KBM-7 (cell line): ENCODE data around the gene TNFRSF14.

Source experiments
- DNase-seq: peaks from one replicate; pipeline ENCODE4 v3.0.0-alpha.2; 2015
- in situ Hi-C: fragments of 300-500 bp; cut with MboI; formaldehyde crosslinking; loops from 2 replicates; pipeline ENCODE4 v1.14.3; 2020; ENCODE audit warnings: low sequenced_read_pairs, low pct_unique_long_range_greater_than_20kb, mixed read lengths

TNFRSF14 gene

GRCh38 chr1:2580691-2581090 lies 24.5 kb downstream of the TNFRSF14 start:
- in situ Hi-C loops, result loop anchor here (25.0 kb wide), 1 partner anchor 207 kb away; no protein-coding TSS in a partner anchor
- no peak for DNase-seq

GRCh38 chr1:2582391-2582790 lies 26.2 kb downstream of the TNFRSF14 start:
- in situ Hi-C loops, result loop anchor here (25.0 kb wide), 1 partner anchor 205 kb away; no protein-coding TSS in a partner anchor
- no peak for DNase-seq

GRCh38 chr1:2583331-2583791 lies 27.2 kb downstream of the TNFRSF14 start:
- no peak for DNase-seq
- in situ Hi-C loops, result loop anchor here (25.0 kb wide), 1 partner anchor 204 kb away; no protein-coding TSS in a partner anchor

- no peak for DNase-seq
- in situ Hi-C loops, result loop anchor here (25.0 kb wide), 1 partner anchor 203 kb away; no protein-coding TSS in a partner anchor
These were observed 27.7 kb downstream of the TNFRSF14 start for GRCh38 chr1:2583871-2584351.

- no peak for DNase-seq
- in situ Hi-C loops, result loop anchor here (25.0 kb wide), 1 partner anchor 202 kb away; no protein-coding TSS in a partner anchor
These were observed 28.6 kb downstream of the TNFRSF14 start for GRCh38 chr1:2584686-2585317.

- in situ Hi-C loops, result loop anchor here (25.0 kb wide), 1 partner anchor 202 kb away; no protein-coding TSS in a partner anchor
- DNase-seq, result peak; percentile 88
These were observed 29.3 kb downstream of the TNFRSF14 start for GRCh38 chr1:2585318-2586092.

GRCh38 chr1:2586154-2587070 lies 30.2 kb downstream of the TNFRSF14 start, which contains the start of gene PRXL2B:
Gene PRXL2B (plus strand): TSS chr1:2586777. CDS start chr1:2586886, 109 bp downstream.
- peak; percentile 95 for DNase-seq
- in situ Hi-C loops, result loop anchor here (25.0 kb wide), 1 partner anchor 201 kb away; no protein-coding TSS in a partner anchor

- in situ Hi-C loops, result loop anchor here (25.0 kb wide), 1 partner anchor 200 kb away; no protein-coding TSS in a partner anchor
- DNase-seq, result peak; percentile 34
These were observed 31.1 kb downstream of the TNFRSF14 start for GRCh38 chr1:2587071-2587859.

GRCh38 chr1:2587860-2588571 lies 31.8 kb downstream of the TNFRSF14 start:
- in situ Hi-C loops, result loop anchor here (25.0 kb wide), 1 partner anchor 199 kb away; no protein-coding TSS in a partner anchor
- no peak for DNase-seq

- in situ Hi-C loops, result loop anchor here (25.0 kb wide), 1 partner anchor 198 kb away; no protein-coding TSS in a partner anchor
These were observed 32.7 kb downstream of the TNFRSF14 start for GRCh38 chr1:2588661-2589430.

GRCh38 chr1:2589431-2590232 lies 33.5 kb downstream of the TNFRSF14 start:
- in situ Hi-C loops, result loop anchor here (25.0 kb wide), 1 partner anchor 198 kb away; no protein-coding TSS in a partner anchor

More at GRCh38 chr1:2588661-2589430, 32.7 kb downstream of the TNFRSF14 start:
- DNase-seq, result no peak

GRCh38 chr1:2590233-2591141 lies 34.3 kb downstream of the TNFRSF14 start:
- in situ Hi-C loops, result loop anchor here (25.0 kb wide), 1 partner anchor 197 kb away; no protein-coding TSS in a partner anchor
- no peak for DNase-seq

More at GRCh38 chr1:2589431-2590232, 33.5 kb downstream of the TNFRSF14 start:
- DNase-seq, result no peak

GRCh38 chr1:2591233-2591580 lies 35.0 kb downstream of the TNFRSF14 start:
- in situ Hi-C loops, result loop anchor here (25.0 kb wide), 1 partner anchor 196 kb away; no protein-coding TSS in a partner anchor
- DNase-seq, result no peak

- DNase-seq, result no peak
- in situ Hi-C loops, result loop anchor here (25.0 kb wide), 1 partner anchor 196 kb away; no protein-coding TSS in a partner anchor
These were observed 35.5 kb downstream of the TNFRSF14 start for GRCh38 chr1:2591581-2592261.
